Fibroblast of gingiva (primary cell): ENCODE data around the gene METAP2.

ENCODE experiments used
- DNase-seq: peaks from one replicate; pipeline ENCODE4 v3.0.0-alpha.2; 2011; ENCODE audit warnings: low read depth

The METAP2 gene

GRCh38 chr12:95513599-95513998 is 39.6 kb downstream of the METAP2 start:
- no peak for DNase-seq

GRCh38 chr12:95515197-95515596 is 41.2 kb downstream of the METAP2 start:
- DNase-seq, result no peak

GRCh38 chr12:95516757-95517156 is 42.8 kb downstream of the METAP2 start:
- no peak for DNase-seq

GRCh38 chr12:95517246-95517645 is 43.3 kb downstream of the METAP2 start:
- DNase-seq, result no peak

DNA sequence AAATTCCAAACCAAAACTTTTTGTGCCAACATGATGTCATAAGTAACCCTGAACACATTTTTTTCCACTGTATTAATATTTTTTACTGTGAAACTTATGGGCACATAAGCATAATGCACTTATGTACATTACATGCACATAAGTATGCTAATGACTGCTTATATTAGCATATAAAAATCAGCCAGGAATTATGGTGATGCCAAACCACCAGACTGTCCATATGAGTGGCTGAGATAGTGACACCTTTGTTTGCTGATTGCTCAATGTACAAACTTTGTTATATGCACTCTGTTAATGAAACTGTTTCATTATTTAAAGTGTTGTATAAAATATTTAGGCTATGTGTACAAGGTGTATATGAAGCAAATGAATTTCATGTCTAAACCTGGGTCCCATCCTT is 45.0 kb downstream of the METAP2 start:
- no peak for DNase-seq

DNA sequence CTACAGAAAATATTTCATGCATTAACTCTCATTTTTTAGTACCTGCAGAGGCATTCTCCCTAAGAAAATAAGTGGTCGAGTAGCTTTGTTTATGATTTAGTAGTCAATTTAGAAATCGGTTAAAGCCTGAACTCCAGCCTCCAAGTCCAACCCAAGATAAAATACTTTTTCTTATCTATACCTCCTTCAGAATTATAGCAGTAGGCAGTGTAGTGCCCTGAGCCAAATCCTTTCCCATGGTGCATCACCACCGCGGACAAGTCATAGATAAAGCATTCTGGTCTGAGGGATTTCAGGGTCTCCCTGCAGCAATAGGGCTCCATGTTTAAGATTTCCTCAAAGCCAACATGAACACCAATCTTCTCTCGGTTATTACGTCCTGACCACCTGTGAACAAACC is 46.9 kb downstream of the METAP2 start:
- DNase-seq, result no peak

DNA sequence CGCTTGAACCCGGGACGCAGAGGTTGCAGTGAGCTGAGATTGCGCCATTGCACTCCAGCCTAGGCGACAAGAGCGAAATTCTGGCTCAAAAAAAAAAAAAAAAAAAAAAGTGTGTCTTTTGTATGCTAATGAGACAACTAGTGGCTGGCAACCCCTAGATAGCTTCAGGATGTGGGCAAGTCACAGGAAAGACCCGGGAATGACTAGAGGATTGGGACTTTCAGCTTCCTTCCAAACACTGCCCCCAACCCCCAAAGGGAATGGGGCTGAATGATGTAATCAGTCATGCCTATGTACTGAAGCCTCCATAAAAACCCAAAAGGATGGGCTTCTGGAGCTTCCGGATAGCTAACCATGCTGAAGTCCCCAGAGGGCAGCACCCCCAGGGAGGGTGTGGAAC is 48.7 kb downstream of the METAP2 start:
- no peak for DNase-seq

DNA sequence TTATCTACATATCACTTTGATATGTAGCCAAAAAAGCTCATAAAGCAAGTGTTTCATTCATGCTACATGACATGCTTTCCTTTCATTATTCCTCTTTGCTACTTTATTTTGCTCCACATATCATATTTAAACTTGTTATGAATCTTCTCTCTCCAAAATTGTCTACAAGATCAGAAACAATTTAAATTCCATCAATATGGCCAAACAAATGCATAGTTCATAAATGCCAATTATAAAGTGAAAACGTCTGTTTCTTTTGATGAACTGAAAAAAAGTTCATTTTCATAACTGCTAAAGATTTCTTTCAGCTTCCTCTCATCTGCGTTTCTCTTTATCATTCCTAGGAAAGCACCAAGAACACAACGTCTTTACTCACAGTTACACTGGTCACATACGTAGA is 54.5 kb downstream of the METAP2 start:
- DNase-seq, result no peak

DNA sequence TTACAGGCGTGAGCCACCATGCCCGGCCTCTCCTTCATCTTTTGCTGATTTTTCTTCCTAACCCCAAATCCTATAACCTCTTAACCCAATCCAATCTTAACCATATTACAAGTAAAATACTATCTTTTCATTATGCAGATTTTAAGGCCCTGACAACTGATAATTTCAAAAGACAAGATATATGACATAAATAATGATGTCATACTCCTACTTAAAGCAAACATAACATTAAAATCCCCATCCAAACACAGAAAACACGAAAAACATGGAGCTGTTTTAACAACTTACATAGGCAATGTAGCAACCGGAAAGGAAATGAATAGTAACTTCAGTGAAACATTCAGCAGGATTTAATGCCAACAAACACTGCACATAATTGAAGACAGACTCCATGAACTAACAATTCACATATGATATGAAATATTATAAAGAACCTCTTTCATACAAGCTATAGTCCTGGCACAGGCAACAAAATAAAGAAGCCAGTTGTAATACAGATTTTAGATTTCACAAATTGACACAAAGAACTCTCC is 55.8 kb downstream of the METAP2 start:
- peak; percentile 73 for DNase-seq

- no peak for DNase-seq
These were observed 58.9 kb downstream of the METAP2 start for GRCh38 chr12:95532851-95533250.

DNA sequence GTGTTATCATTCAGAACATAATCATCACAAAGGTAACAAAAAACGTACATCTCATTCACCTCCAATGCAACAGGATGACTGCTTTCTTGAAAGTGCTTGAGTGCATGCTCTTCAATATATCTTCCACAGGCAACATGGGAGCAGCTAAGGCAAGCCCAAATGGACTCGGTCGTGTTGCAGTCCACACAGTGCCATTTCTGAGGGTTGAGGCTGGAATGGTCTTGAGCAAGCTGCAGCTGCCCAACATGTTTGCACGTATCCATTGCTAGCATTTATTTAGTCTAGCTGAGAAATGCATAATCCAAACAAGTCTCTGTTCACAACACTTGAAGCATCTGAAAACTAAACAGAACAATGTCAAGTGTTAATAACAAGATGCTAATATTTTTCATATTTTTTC is 60.0 kb downstream of the METAP2 start:
- DNase-seq, result no peak

GRCh38 chr12:95538006-95538405 is 64.1 kb downstream of the METAP2 start:
- no peak for DNase-seq

GRCh38 chr12:95538656-95539055 is 64.7 kb downstream of the METAP2 start:
- DNase-seq, result no peak

- no peak for DNase-seq
These were observed 67.5 kb downstream of the METAP2 start for GRCh38 chr12:95541436-95541835.

DNA sequence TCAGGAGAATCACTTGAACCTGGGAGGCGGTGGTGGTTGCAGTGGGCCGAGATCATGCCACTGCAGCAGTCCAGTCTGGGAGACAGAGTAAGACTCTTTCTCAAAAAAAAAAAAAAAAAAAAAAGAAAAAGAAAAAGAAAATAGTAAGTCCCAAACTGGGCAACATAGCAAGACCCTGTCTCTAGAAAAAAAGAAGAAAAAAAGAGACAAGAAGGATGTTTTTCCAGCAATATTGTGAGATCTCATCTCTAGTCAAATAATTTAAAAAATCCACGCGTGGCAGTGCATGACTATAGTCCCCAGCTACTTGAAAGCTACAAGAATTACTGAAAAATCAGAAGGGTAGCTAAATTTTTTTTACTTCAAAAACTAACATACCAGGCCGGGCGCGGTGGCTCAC is 69.4 kb downstream of the METAP2 start:
- DNase-seq, result no peak

DNA sequence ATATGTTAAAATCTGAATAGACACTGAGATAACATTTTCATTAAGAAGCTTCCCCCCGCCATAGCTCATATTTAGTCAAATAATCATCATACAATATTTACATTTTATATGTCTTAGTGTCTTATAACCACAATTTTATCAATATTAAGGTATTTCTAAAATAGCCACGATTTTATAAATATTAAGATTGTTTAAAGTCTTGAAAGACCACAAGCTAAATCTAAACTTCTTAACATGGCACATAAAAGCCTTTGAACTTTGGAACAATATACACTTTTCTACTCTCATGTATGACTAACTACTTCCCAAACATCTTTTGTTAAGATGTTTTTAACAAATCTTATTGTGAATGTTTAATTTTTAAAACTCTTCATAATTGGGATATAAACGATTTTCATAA is 70.8 kb downstream of the METAP2 start:
- DNase-seq, result no peak

- DNase-seq, result no peak
These were observed 71.4 kb downstream of the METAP2 start for GRCh38 chr12:95545303-95545702.

- no peak for DNase-seq
These were observed 72.0 kb downstream of the METAP2 start for GRCh38 chr12:95545731-95546490.

- no peak for DNase-seq
These were observed 72.5 kb downstream of the METAP2 start for GRCh38 chr12:95546491-95546813.

- peak; percentile 69 for DNase-seq
These were observed 73.6 kb downstream of the METAP2 start for GRCh38 chr12:95547522-95548055.

- no peak for DNase-seq
These were observed 74.1 kb downstream of the METAP2 start for GRCh38 chr12:95548056-95548538.

- peak; percentile 21 for DNase-seq
These were observed 74.8 kb downstream of the METAP2 start for GRCh38 chr12:95548539-95549391.
